Ovary (tissue), 9 donors: ENCODE data around the gene TARS3. TPM values are rescaled to one million over a fixed set of nuclear protein-coding genes. Genes with fewer than 3 reads are reported as not detected.

ENCODE experiments used
- DNase-seq, 5 donors: peaks; one replicate each; pipeline ENCODE4 v3.0.0-alpha.2; 2019 to 2020
- H3K27ac ChIP-seq, 2 donors: fragments of 200-600 bp; one replicate each; pipeline versions ENCODE4 v1.5.1 to v1.8.0; 2019 to 2022
- H3K27me3 ChIP-seq: fragments of 200-600 bp; one replicate; pipeline ENCODE4 v1.8.0; 2022
- H3K36me3 ChIP-seq: fragments of 200-600 bp; sonication (generic); one replicate; pipeline ENCODE4 v1.5.1; 2019
- H3K4me1 ChIP-seq: one replicate; pipeline ENCODE4 v1.8.1; 2013; ENCODE audit warnings: mild to moderate bottlenecking, moderate library complexity; ENCODE audit not compliant: insufficient read depth
- H3K4me3 ChIP-seq: fragments of 200-600 bp; sonication (generic); one replicate; pipeline ENCODE4 v1.5.1; 2017
- H3K9me3 ChIP-seq, 2 donors: fragments of 200-600 bp in 1 of 2; sonication (generic) in 1 of 2; one replicate each; pipeline versions ENCODE4 v1.5.1 to v1.8.1; 2013 to 2019; ENCODE audit warnings: mild to moderate bottlenecking in 1 of 2, moderate library complexity in 1 of 2
- CTCF ChIP-seq, 3 donors: fragments of 450-650 bp in 2 of 3; fragments of 200-600 bp in 1 of 3; IDR thresholded peaks; one replicate each; pipeline versions ENCODE4 v1.5.1 to v1.8.0; 2016 to 2022; ENCODE audit warnings: antibody characterized with exemption in 3 of 3, mild to moderate bottlenecking in 1 of 3
- EP300 ChIP-seq: sonication (generic); formaldehyde crosslinking; IDR thresholded peaks from one replicate; pipeline ENCODE4 v1.6.1; 2017; ENCODE audit warnings: antibody characterized with exemption
- POLR2A ChIP-seq: fragments of 450-650 bp; IDR thresholded peaks from one replicate; pipeline ENCODE4 v1.6.1; 2017; ENCODE audit warnings: antibody characterized with exemption, mild to moderate bottlenecking, moderate library complexity
- WGBS, 3 donors: extraction: QIAGEN DNeasy Blood & Tissue Kit in 1 of 3; methylation state at CpG; one replicate each; pipeline versions ENCODE4 v1.1.5 to v1.1.7; 2013 to 2017; 5-methylcytosine and 5-hydroxymethylcytosine counted together
- intact Hi-C, 4 donors: fragments of 100-400 bp; cut with DNase I; formaldehyde crosslinking; loops; one replicate each; pipeline versions ENCODE4 v1.11.0 to v1.15.1; 2022 to 2023
- polyA plus RNA-seq, 2 donors: library from polyadenylated mRNA; stranded (reverse); fragments of 200-250 nt in 1 of 2; fragments of 350-450 nt in 1 of 2; fragmentation: Illumina TruSeq in 1 of 2; extraction: RNeasy Lipid Tissue Mini Kit (QIAGEN cat#74804) in 1 of 2; gene quantifications; one replicate each; pipeline ENCODE4 v1.2.3, GENCODE V29; 2013 to 2014
- total RNA-seq, 7 donors: library from RNA; depleted of rRNA in 2 of 7; stranded (reverse); fragments of >200 nt in 2 of 7; fragmentation: NEBNext Ultra II Directional in 3 of 7; extraction: Animal tissue kit (Norgen Biotek cat#: 25700) in 3 of 7; gene quantifications; one replicate each; pipeline versions ENCODE4 v1.1.0 to v1.2.4, GENCODE V29; 2016 to 2023
- donor health status: DM: no; HTN: no; CAD: no; lungs with moderate emphysema.
- donor health status: DM: no; HTN: no; CAD: no.
- donor health status: Bipolar disorder and iron deficiency.
- donor health status: DM: yes; HTN: yes; CAD: no.
- donor health status: DM: no; HTN: no; CAD: no.
- donor health status: DM: yes; HTN: yes; CAD: no.

The TARS3 gene
- total and polyA plus RNA-seq, 9 donors, result 10.1 to 23.5 (median 15.3) TPM

GRCh38 chr15:101613130-101614000, 110.9 kb downstream of the TARS3 start:
- Histone ChIP-seq H3K27me3 (no peaks in the 10 kb centered on the region), H3K4me1 (peaks cover 11% of the 10 kb centered on the region), H3K9me3 (no peaks in the 10 kb centered on the region), H3K27ac (no peak overlapping the region), H3K36me3 (no peaks in the 10 kb centered on the region), H3K4me3 (no peak overlapping the region)
- WGBS, 3 donors, result 45 to 55% (median 45%) methylated on average over 20 of the region's 20 CpGs
- peak; percentile 54 to 74 (median 68) for DNase-seq
- intact Hi-C loops, result no loop called here
- TF ChIP-seq POLR2A, result no peak
- no peak for TF ChIP-seq CTCF (IDR thresholded peaks at IDR 0.05)
- no peak for TF ChIP-seq EP300

- Histone ChIP-seq H3K4me3 (no peak overlapping the region), H3K27me3 (no peaks in the 10 kb centered on the region), H3K27ac (no peak overlapping the region), H3K36me3 (no peaks in the 10 kb centered on the region), H3K4me1 (peaks cover 11% of the 10 kb centered on the region), H3K9me3 (no peaks in the 10 kb centered on the region)
- DNase-seq, result no peak
- WGBS, 3 donors, result 84 to 92% (median 90%) methylated on average over 11 of the region's 11 CpGs
- TF ChIP-seq CTCF (IDR thresholded peaks at IDR 0.05) (no peak), EP300 (no peak), POLR2A (no peak)
- intact Hi-C loops, result no loop called here
These were observed 111.6 kb downstream of the TARS3 start for GRCh38 chr15:101612676-101613075.

- Histone ChIP-seq H3K27me3 (no peaks in the 10 kb centered on the region), H3K4me3 (no peak overlapping the region), H3K4me1 (peaks cover 11% of the 10 kb centered on the region), H3K27ac (no peak overlapping the region), H3K36me3 (no peaks in the 10 kb centered on the region), H3K9me3 (no peaks in the 10 kb centered on the region)
- intact Hi-C loops, result no loop called here
- no peak for DNase-seq
- WGBS, 3 donors, result 86 to 92% (median 90%) methylated on average over 10 of the region's 10 CpGs
- TF ChIP-seq POLR2A (no peak), EP300 (no peak), CTCF (IDR thresholded peaks at IDR 0.05) (no peak)
These were observed 112.5 kb downstream of the TARS3 start for GRCh38 chr15:101611580-101612299.

- DNase-seq, result no peak
- TF ChIP-seq EP300, result no peak
- no peak for TF ChIP-seq POLR2A
- TF ChIP-seq CTCF (IDR thresholded peaks at IDR 0.05), result no peak
- Histone ChIP-seq H3K4me1 (peaks cover 8% of the 10 kb centered on the region), H3K27ac (no peak overlapping the region), H3K27me3 (no peaks in the 10 kb centered on the region), H3K36me3 (no peaks in the 10 kb centered on the region), H3K4me3 (no peak overlapping the region), H3K9me3 (no peaks in the 10 kb centered on the region)
- intact Hi-C loops, result no loop called here
- WGBS, 3 donors, result 90 to 93% (median 92%) methylated on average over 15 of the region's 15 CpGs
These were observed 113.3 kb downstream of the TARS3 start for GRCh38 chr15:101611007-101611406.
